GM13976 (cell line): Measurements from ENCODE around the gene RAB4B.
"Not testable (repeated sequence)": the region's sequence is repeated elsewhere in the genome, so short reads cannot be mapped to it uniquely, and the experiment has no call there.

Experiments
- DNase-seq: peaks from one replicate; pipeline ENCODE4 v3.0.0; 2012; ENCODE audit warnings: low spot score
- CTCF ChIP-seq: IDR thresholded peaks from 2 replicates; pipeline ENCODE4 v1.5.1; 2012; ENCODE audit warnings: borderline replicate concordance, mild to moderate bottlenecking; ENCODE audit not compliant: insufficient read depth; ENCODE audit errors: extremely low read depth, missing control alignments, control extremely low read depth
- in situ Hi-C: fragments of 300-500 bp; cut with MboI; formaldehyde crosslinking; loops from one replicate; pipeline ENCODE4 v1.12.0; 2022; ENCODE audit warnings: low sequenced_read_pairs, mixed read lengths, inconsistent platforms; ENCODE audit not compliant: unreplicated experiment

The RAB4B gene

DNA sequence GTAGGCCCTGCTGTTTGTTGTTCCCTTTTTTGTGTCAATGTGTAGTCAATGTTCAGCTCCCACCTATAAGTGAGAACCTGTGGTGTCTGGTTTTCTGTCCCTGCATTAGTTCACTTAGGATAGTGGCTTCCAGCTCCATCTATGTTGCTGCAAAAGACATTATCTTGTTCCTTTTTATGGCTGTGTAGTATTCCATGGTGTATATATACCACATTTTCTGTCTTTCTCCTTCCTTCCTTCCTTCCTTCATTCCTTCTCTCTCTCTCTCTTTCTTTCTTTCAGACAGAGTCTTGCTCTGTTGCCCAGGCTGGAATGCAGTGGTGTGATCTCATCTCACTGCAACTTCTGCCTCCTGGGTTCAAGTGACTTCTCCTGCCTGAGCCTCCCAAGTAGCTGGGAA, 51.2 kb downstream of the RAB4B start:
- no peak for DNase-seq
- TF ChIP-seq CTCF = no peak
- in situ Hi-C loops = no loop called here

GRCh38 chr19:40830741-40831140, 52.7 kb downstream of the RAB4B start:
- in situ Hi-C loops = not testable (repeated sequence)

GRCh38 chr19:40831502-40832430, 53.7 kb downstream of the RAB4B start:
- in situ Hi-C loops = no loop called here
- no peak for DNase-seq
- TF ChIP-seq CTCF = no peak

More at GRCh38 chr19:40830741-40831140, 52.7 kb downstream of the RAB4B start:
- not testable (repeated sequence) for DNase-seq

DNA sequence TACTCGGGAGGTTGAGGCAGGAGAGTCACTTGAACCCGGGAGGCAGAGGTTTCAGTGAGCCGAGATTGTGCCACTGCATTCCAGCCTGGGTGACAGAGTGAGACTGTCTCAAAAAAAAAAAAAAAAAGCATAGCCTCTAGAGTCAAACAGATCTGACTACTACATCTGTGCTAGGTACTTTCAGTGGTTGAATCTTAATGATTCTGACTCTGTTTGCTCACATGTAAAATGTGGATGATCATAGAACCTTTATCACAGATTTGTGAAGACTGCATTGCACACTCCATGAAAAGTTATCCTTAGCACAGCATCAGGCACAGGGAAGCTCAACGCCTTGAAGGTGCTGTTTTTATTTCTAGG, 54.4 kb downstream of the RAB4B start:
- in situ Hi-C loops = not testable (repeated sequence)

GRCh38 chr19:40833728-40834533, 55.9 kb downstream of the RAB4B start:
- in situ Hi-C loops, DNase-seq: not testable (repeated sequence)

More for the DNA sequence above, 54.4 kb downstream of the RAB4B start:
- DNase-seq = not testable (repeated sequence)

DNA sequence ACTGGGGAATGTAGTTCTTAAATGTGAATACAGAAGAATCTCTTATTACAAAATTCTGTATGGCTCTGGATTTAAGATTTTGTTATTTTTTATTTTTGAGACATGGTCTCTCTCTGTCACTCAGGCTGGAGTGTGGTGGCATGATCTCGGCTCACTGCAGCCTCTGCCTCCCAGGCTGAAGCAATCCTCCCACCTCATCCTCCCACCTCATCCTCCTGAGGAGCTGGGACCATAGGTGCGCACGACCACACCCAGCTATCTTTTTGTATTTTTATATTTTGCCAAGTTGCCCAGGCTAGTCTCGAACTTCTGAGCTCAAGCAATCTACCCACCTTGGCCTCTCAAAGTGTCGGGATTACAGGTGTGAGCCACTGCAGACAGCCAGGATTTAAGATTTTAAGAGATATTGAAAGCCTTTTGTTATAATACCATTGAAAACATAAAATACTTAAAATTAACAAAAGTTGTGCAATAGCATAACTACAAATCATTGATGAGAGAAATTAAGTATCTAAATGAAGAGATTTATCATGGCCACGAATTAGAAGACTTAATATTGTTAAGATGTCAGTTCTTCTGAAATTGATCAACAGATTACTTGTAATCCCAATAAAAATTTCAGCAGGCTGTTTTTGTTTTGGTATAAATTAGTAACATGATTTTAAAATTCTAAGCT, 58.8 kb downstream of the RAB4B start:
- TF ChIP-seq CTCF = no peak
- DNase-seq = no peak
- in situ Hi-C loops = no loop called here

GRCh38 chr19:40838477-40838876, 60.4 kb downstream of the RAB4B start:
- DNase-seq, in situ Hi-C loops: not testable (repeated sequence)

GRCh38 chr19:40842012-40842411, 64.0 kb downstream of the RAB4B start:
- DNase-seq, in situ Hi-C loops: not testable (repeated sequence)

DNA sequence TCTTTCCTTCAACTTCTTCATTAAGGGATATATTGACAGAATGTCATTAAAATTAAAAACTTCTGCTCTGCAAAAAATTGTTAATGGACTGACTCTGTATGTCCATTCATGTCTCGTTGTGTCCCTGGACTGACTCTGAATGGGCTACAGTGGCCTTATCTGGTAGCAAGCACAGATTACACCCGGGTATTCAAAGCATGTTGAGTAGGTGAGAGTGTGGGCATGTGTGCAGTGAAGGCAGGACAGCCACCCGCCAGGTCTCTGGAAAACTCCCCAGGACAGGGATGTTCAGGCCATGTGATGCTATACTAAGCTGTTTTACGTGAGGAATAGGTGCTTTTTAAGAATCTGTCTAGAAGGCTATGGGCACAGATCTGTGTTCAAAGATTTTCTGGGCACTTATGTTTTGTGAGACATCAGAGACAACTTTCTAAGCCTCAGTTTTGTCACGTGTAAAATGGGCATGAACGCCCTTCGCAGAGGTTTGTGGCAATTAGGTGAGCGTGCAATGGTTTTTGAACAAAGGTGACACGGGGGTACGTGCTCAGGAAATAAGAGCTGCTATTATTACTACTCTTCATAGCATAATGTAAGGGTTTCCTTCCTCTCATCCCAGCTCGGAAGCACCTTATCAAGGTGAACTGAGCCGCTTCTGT, 65.1 kb downstream of the RAB4B start:
- in situ Hi-C loops = not testable (repeated sequence)

GRCh38 chr19:40843653-40844052, 65.6 kb downstream of the RAB4B start:
- in situ Hi-C loops, DNase-seq: not testable (repeated sequence)

More for the DNA sequence above, 65.1 kb downstream of the RAB4B start:
- DNase-seq = not testable (repeated sequence)
